ENCODE data around the gene LRRC37A. TPM values are rescaled to one million over a fixed set of nuclear protein-coding genes. Genes with fewer than 3 reads are reported as not detected.
A peak's percentile ranks its signal among the peaks of the same experiment; 100 is the strongest.

LRRC37A gene
- total and polyA plus RNA-seq, 9 of the 15 experiments (the other 6 are each of a cell fraction or from before 2014, with no cell fraction given): 0.14 to 3.1 (median 1.8) TPM

DNA sequence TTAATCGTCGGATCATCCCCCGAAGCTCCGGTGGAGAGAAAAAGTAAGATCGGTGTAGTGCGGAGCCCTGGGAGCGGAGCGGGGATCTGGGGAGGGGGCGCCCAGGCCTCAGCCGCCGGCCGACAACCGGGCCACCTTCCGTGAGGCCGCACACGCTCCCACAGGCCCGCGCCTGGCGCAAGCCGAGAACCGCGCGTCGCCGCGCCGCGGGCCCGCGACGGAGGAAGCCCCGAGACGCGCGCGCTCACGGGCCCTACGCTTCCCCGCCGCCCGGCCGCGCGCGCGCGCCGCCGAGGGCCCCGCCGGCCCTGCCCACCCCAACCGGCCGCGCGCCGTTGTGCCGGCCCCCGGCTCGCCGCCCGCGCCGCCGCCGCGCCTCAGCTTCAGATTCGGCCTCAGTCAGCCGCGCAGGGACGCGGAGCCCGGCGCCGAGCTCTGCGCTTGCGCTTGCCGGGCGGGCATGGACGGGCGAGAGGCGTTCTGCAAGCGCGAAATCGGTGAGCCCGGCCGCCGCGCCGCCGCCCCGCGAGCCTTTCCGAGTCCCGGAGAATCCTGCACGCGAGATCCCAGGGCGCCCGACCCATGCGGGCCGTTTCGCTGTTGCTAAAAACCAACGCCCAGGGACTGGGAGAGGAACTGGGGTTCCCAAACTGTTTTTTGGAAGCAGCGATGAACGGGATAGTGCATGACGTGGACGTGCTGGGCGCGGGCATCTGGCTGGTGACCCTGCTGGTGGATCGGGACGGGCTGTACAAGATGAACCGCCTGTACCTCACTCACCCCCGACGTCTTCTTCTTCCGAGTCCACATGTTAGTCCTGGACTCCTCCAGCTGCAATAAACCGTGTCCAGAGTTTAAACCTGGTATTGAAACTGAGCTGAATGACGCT, 28.0 kb upstream of the LRRC37A start (continued):
- TF ChIP-seq CHAMP1 (IDR thresholded peaks at IDR 0.05): no peak
- TF ChIP-seq ATF4 (CRISPR knock-in tag; IDR thresholded peaks at IDR 0.05): peak; percentile 62; the same call in 1 of the 2 replicates
- no peak for TF ChIP-seq NCOA1 (IDR thresholded peaks at IDR 0.05; ENCODE audit: low read depth)
- no peak for TF ChIP-seq ESRRB (CRISPR knock-in tag; IDR thresholded peaks at IDR 0.05; ENCODE audit: borderline replicate concordance)
- TF ChIP-seq COPS2 (conservative IDR thresholded peaks at IDR 0.05): no peak
- no peak for TF ChIP-seq ZBED1 (IDR thresholded peaks at IDR 0.05)
- no peak for TF ChIP-seq FOXJ2 (tag; IDR thresholded peaks at IDR 0.05)
- no peak for TF ChIP-seq HEY1 (CRISPR knock-in tag; IDR thresholded peaks at IDR 0.05; ENCODE audit: borderline replicate concordance)
- no peak for TF ChIP-seq RFX1 (IDR thresholded peaks at IDR 0.05)
- TF ChIP-seq POLR2G (IDR thresholded peaks at IDR 0.05; ENCODE audit: low read depth, low read length): peak; percentile 95
- no peak for TF ChIP-seq SAP30 (IDR thresholded peaks at IDR 0.05; ENCODE audit: borderline replicate concordance, insufficient read depth, low read depth, low read length, poor library complexity, severe bottlenecking)
- TF ChIP-seq HMG20B (CRISPR knock-in tag; IDR thresholded peaks at IDR 0.05): no peak
- no peak for TF ChIP-seq SMARCB1 (IDR thresholded peaks at IDR 0.05; ENCODE audit: insufficient read length, low read depth)
- peak; percentile 93 for TF ChIP-seq NCOA6 (IDR thresholded peaks at IDR 0.05)
- TF ChIP-seq DEAF1 (CRISPR knock-in tag; IDR thresholded peaks at IDR 0.05): peak; percentile 16; the same call in 1 of the 2 replicates
- TF ChIP-seq SMC3 (conservative IDR thresholded peaks at IDR 0.05; ENCODE audit: insufficient read depth, low read depth, low read length): no peak
- no peak for TF ChIP-seq NFIX (CRISPR knock-in tag; IDR thresholded peaks at IDR 0.05; ENCODE audit: low read depth)
- peak; percentile 92 for TF ChIP-seq RB1 (IDR thresholded peaks at IDR 0.05; ENCODE audit: low read depth)
- no peak for TF ChIP-seq SRSF9 (IDR thresholded peaks at IDR 0.05; ENCODE audit: borderline replicate concordance, low read depth, low read length)
- TF ChIP-seq HDGF (IDR thresholded peaks at IDR 0.05): no peak
- no peak for TF ChIP-seq RFX7 (CRISPR knock-in tag; IDR thresholded peaks at IDR 0.05)
- TF ChIP-seq NR2C1 (IDR thresholded peaks at IDR 0.05): no peak
- no peak for TF ChIP-seq NR2C1 (tag; IDR thresholded peaks at IDR 0.05)

Measured in K562 (cell line).